PC-9 (cell line): ENCODE results near the gene TGFB2.

Source experiments
- EZH2 ChIP-seq: fragments of 200-600 bp; sonication (generic); IDR thresholded peaks from 2 replicates; pipeline ENCODE4 v1.8.0; 2017; ENCODE audit warnings: antibody characterized with exemption, low read depth
- TF ChIP-seq, protein P1 (sequence below): fragments of 200-600 bp; sonication (generic); conservative IDR thresholded peaks from 2 replicates; pipeline ENCODE4 v1.6.1; 2017; ENCODE audit warnings: mixed run types, antibody characterized with exemption, mild to moderate bottlenecking, moderate library complexity

DNA sequence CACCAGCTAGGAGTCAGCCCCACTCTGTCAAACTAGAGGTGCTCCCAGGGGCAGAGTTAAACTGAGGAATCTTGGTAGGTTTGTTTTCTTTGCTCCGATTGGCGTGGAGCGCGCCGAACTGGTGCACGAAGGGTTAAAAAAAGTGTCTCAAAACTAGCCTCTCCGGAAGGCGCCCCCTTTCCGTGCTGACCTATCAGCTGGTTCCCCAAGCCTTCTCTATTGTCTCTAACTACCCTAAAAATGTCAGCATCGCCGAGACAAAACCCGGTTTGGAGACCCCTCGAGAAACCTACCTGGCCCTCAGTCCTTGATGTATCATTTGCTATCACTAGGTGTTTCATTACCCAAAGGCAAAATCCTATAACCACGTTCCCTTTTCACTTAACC lies 2.2 kb downstream of the TGFB2 start:
- TF ChIP-seq, protein P1, sequence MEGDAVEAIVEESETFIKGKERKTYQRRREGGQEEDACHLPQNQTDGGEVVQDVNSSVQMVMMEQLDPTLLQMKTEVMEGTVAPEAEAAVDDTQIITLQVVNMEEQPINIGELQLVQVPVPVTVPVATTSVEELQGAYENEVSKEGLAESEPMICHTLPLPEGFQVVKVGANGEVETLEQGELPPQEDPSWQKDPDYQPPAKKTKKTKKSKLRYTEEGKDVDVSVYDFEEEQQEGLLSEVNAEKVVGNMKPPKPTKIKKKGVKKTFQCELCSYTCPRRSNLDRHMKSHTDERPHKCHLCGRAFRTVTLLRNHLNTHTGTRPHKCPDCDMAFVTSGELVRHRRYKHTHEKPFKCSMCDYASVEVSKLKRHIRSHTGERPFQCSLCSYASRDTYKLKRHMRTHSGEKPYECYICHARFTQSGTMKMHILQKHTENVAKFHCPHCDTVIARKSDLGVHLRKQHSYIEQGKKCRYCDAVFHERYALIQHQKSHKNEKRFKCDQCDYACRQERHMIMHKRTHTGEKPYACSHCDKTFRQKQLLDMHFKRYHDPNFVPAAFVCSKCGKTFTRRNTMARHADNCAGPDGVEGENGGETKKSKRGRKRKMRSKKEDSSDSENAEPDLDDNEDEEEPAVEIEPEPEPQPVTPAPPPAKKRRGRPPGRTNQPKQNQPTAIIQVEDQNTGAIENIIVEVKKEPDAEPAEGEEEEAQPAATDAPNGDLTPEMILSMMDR = no peak
- no peak for TF ChIP-seq EZH2
